CD14-positive monocyte (primary cell): Measurements from ENCODE around the gene MACROH2A2. TPM values are rescaled to one million over a fixed set of nuclear protein-coding genes. Genes with fewer than 3 reads are reported as not detected.

Source experiments
- DNase-seq, 3 donors: peaks; one replicate each; pipeline ENCODE4 v3.0.0-alpha.2; 2011 to 2022
- H2AFZ ChIP-seq: 2 replicates; pipeline ENCODE4 v1.6.0; 2012; ENCODE audit warnings: mild to moderate bottlenecking, low read depth, low read length, inconsistent platforms; ENCODE audit not compliant: insufficient read depth, poor library complexity, severe bottlenecking
- H3K27ac ChIP-seq, 2 donors: 1 replicate in 1 of 2; 2 replicates in 1 of 2; pipeline ENCODE4 v1.5.1; 2012 to 2013; ENCODE audit warnings: low read length in 2 of 2, control low read depth in 1 of 2, inconsistent platforms in 1 of 2, low read depth in 1 of 2, mild to moderate bottlenecking in 1 of 2
- H3K27me3 ChIP-seq, 2 donors: one replicate each; pipeline versions ENCODE4 v1.6.0 to v1.6.1; 2011 to 2013; ENCODE audit warnings: low read length in 2 of 2; ENCODE audit not compliant: control insufficient read depth in 2 of 2, insufficient read depth in 2 of 2
- H3K36me3 ChIP-seq, 2 donors: replicated peaks in 1 of 2; 1 replicate in 1 of 2; 2 replicates in 1 of 2; pipeline versions ENCODE4 v1.5.1 to v1.6.1; 2012 to 2013; ENCODE audit warnings: low read length in 2 of 2, control low read depth in 1 of 2, inconsistent platforms in 1 of 2, mild to moderate bottlenecking in 1 of 2; ENCODE audit not compliant: insufficient read depth in 2 of 2, control insufficient read depth in 1 of 2
- H3K4me1 ChIP-seq, 2 donors: 1 replicate in 1 of 2; 2 replicates in 1 of 2; pipeline versions ENCODE4 v1.5.1 to v1.6.1; 2012 to 2013; ENCODE audit warnings: low read length in 2 of 2, control low read depth in 1 of 2, inconsistent platforms in 1 of 2, mild to moderate bottlenecking in 1 of 2, moderate library complexity in 1 of 2; ENCODE audit not compliant: insufficient read depth in 2 of 2, control insufficient read depth in 1 of 2
- H3K4me2 ChIP-seq: replicated peaks from 2 replicates; pipeline ENCODE3; 2012; ENCODE audit warnings: low read length, moderate library complexity, mild to moderate bottlenecking; ENCODE audit not compliant: poor library complexity, severe bottlenecking; ENCODE audit errors: extremely low read depth
- H3K4me3 ChIP-seq, 3 experiments: fragments of 200-600 bp in 1 of 3; sonication (generic) in 1 of 3; replicated peaks in 1 of 3; 1 replicate in 2 of 3; 2 replicates in 1 of 3; pipeline ENCODE4 v1.5.1; 2011 to 2013; ENCODE audit warnings: low read length in 3 of 3, mild to moderate bottlenecking in 3 of 3, control low read depth in 2 of 3, low read depth in 2 of 3, inconsistent platforms in 1 of 3, moderate library complexity in 1 of 3
- H3K79me2 ChIP-seq: 2 replicates; pipeline ENCODE4 v1.6.0; 2012; ENCODE audit warnings: mild to moderate bottlenecking, control low read depth, inconsistent platforms, low read length, moderate library complexity; ENCODE audit not compliant: insufficient read depth
- H3K9ac ChIP-seq: 2 replicates; pipeline ENCODE4 v1.6.0; 2017; ENCODE audit warnings: low read length, mild to moderate bottlenecking; ENCODE audit not compliant: insufficient read depth, poor library complexity, severe bottlenecking
- H3K9me3 ChIP-seq, 2 donors: replicated peaks in 1 of 2; 1 replicate in 1 of 2; 2 replicates in 1 of 2; pipeline versions ENCODE4 v1.5.1 to v1.6.1; 2012 to 2013; ENCODE audit warnings: low read length in 2 of 2, control low read depth in 1 of 2; ENCODE audit not compliant: control insufficient read depth in 1 of 2, insufficient read depth in 1 of 2
- H4K20me1 ChIP-seq: 2 replicates; pipeline ENCODE4 v1.6.0; 2012; ENCODE audit warnings: mild to moderate bottlenecking, low read length, control low read depth, moderate library complexity; ENCODE audit not compliant: insufficient read depth
- H3K27ac Mint-ChIP-seq, 7 donors: one replicate each; pipeline ENCODE4 v1.8.0; 2020; ENCODE audit warnings: mild to moderate bottlenecking in 7 of 7, mixed read lengths in 7 of 7, moderate library complexity in 6 of 7, inconsistent platforms in 2 of 7
- H3K27me3 Mint-ChIP-seq, 3 donors: one replicate each; pipeline ENCODE4 v1.8.0; 2021 to 2022; ENCODE audit warnings: low read depth in 3 of 3, mild to moderate bottlenecking in 3 of 3, mixed read lengths in 3 of 3, moderate library complexity in 3 of 3, inconsistent platforms in 1 of 3
- H3K36me3 Mint-ChIP-seq, 2 donors: one replicate each; pipeline ENCODE4 v1.8.0; 2020; ENCODE audit warnings: mixed read lengths in 2 of 2, inconsistent platforms in 1 of 2, mild to moderate bottlenecking in 1 of 2
- H3K4me1 Mint-ChIP-seq: one replicate; pipeline ENCODE4 v1.8.0; 2020; ENCODE audit warnings: mild to moderate bottlenecking, mixed read lengths
- H3K4me3 Mint-ChIP-seq, 2 donors: one replicate each; pipeline ENCODE4 v1.8.0; 2020; ENCODE audit warnings: mild to moderate bottlenecking in 2 of 2, mixed read lengths in 2 of 2, moderate library complexity in 1 of 2
- H3K9me3 Mint-ChIP-seq, 7 donors: one replicate each; pipeline ENCODE4 v1.8.0; 2020 to 2022; ENCODE audit warnings: mixed read lengths in 7 of 7, mild to moderate bottlenecking in 6 of 7, moderate library complexity in 6 of 7, inconsistent platforms in 2 of 7
- CTCF ChIP-seq: fragments of 200-600 bp; IDR thresholded peaks from one replicate; pipeline ENCODE4 v1.8.0; 2022; ENCODE audit warnings: antibody characterized with exemption, mild to moderate bottlenecking
- WGBS: methylation state at CpG from one replicate; pipeline ENCODE4 v1.1.5; 2013; ENCODE audit warnings: missing lambda C conversion rate; ENCODE audit not compliant: insufficient coverage; 5-methylcytosine and 5-hydroxymethylcytosine counted together
- intact Hi-C, 2 donors: fragments of 100-400 bp; cut with micrococcal nuclease; formaldehyde crosslinking; loops; one replicate each; pipeline versions ENCODE4 v1.15.0 to v1.15.1; 2023
- polyA plus RNA-seq, 3 donors: library from polyadenylated mRNA; depleted of rRNA in 1 of 3; unstranded in 2 of 3; stranded (reverse) in 1 of 3; fragments of 300-500 nt in 2 of 3; fragments of >200 nt in 1 of 3; fragmentation: Illumina TruSeq in 2 of 3; gene quantifications; 1 replicate in 2 of 3; 2 replicates in 1 of 3; pipeline ENCODE4 v1.2.3, GENCODE V29; 2012 to 2021

MACROH2A2 gene
- polyA plus RNA-seq, 3 donors = 1.0 to 1.9 (median 1.7) TPM

GRCh38 chr10:70034232-70034631 is 18.4 kb upstream of the MACROH2A2 start:
- Histone ChIP-seq H3K4me3 (no peak overlapping the region), H3K27ac (no peak overlapping the region), H3K9me3 (peaks cover 3 to 11% of the 10 kb centered on the region in 2 donors), H3K4me1 (no peaks in the 10 kb centered on the region), H3K36me3 (no peaks in the 10 kb centered on the region), H3K4me2 (no peak overlapping the region), H4K20me1 (no peaks in the 10 kb centered on the region), H3K27me3 (peaks cover 0 to 6% of the 10 kb centered on the region in 2 donors), H3K9ac (no peak overlapping the region), H2AFZ (no peak overlapping the region), H3K79me2 (no peaks in the 10 kb centered on the region)
- H3K27ac Mint-ChIP-seq = no peak overlapping the region
- WGBS = 22% methylated on average over 4 of the region's 4 CpGs
- TF ChIP-seq CTCF = no peak
- peaks cover 2 to 6% (median 4%) of the 10 kb centered on the region in 3 donors for H3K27me3 Mint-ChIP-seq
- no peaks in the 10 kb centered on the region for H3K4me1 Mint-ChIP-seq
- no peak for DNase-seq
- no peaks in the 10 kb centered on the region for H3K36me3 Mint-ChIP-seq
- H3K4me3 Mint-ChIP-seq = no peak overlapping the region
- intact Hi-C loops = no loop called here
- H3K9me3 Mint-ChIP-seq = peaks cover 8 to 20% (median 12%) of the 10 kb centered on the region in 7 donors

GRCh38 chr10:70035531-70035930 is 17.1 kb upstream of the MACROH2A2 start:
- H3K27ac Mint-ChIP-seq = no peak overlapping the region
- Histone ChIP-seq H3K27me3 (peaks cover 0 to 6% of the 10 kb centered on the region in 2 donors), H3K4me1 (no peaks in the 10 kb centered on the region), H4K20me1 (no peaks in the 10 kb centered on the region), H3K36me3 (no peaks in the 10 kb centered on the region), H3K4me3 (no peak overlapping the region), H2AFZ (no peak overlapping the region), H3K79me2 (no peaks in the 10 kb centered on the region), H3K9me3 (peaks cover 4 to 5% of the 10 kb centered on the region in 2 donors), H3K27ac (no peak overlapping the region), H3K4me2 (no peak overlapping the region), H3K9ac (no peak overlapping the region)
- no peak overlapping the region for H3K4me3 Mint-ChIP-seq
- no peaks in the 10 kb centered on the region for H3K36me3 Mint-ChIP-seq
- H3K4me1 Mint-ChIP-seq = no peaks in the 10 kb centered on the region
- no peak for DNase-seq
- TF ChIP-seq CTCF = no peak
- intact Hi-C loops = no loop called here
- no CpG with 5 or more reads among the region's 1 CpG for WGBS
- peaks cover 5 to 22% (median 14%) of the 10 kb centered on the region in 7 donors for H3K9me3 Mint-ChIP-seq
- peaks cover 2 to 6% (median 4%) of the 10 kb centered on the region in 3 donors for H3K27me3 Mint-ChIP-seq
